ENCODE data around the gene CLDND2. TPM values are rescaled to one million over a fixed set of nuclear protein-coding genes. Genes with fewer than 3 reads are reported as not detected.

Gene CLDND2
- total RNA-seq, 4 donors from 2014 or later: not detected

GRCh38 chr19:51354103-51354741 is 14.6 kb downstream of the CLDND2 start:
- intact Hi-C loops (cut with DNase I): no loop called here
- no peak overlapping the region for H3K27ac ChIP-seq

GRCh38 chr19:51352783-51353360 is 15.9 kb downstream of the CLDND2 start:
- 96 to 97% methylated on average over 9 to 16 of the region's 16 CpGs for WGBS, 2 donors
- Histone ChIP-seq H3K9me3 (no peaks in the 10 kb centered on the region), H3K4me1 (no peaks in the 10 kb centered on the region), H3K4me3 (replicated peaks in 1 of 3) (no peak overlapping the region), H3K36me3 (peaks cover 20 to 24% of the 10 kb centered on the region in 2 donors), H3K27me3 (no peaks in the 10 kb centered on the region), H3K27ac (no peak overlapping the region)
- intact Hi-C loops (cut with DNase I): no loop called here
- DNase-seq: no peak
- TF ChIP-seq CTCF (IDR thresholded peaks at IDR 0.05): no peak
- TF ChIP-seq POLR2A (IDR thresholded peaks at IDR 0.05): no peak

More at GRCh38 chr19:51354103-51354741, 14.6 kb downstream of the CLDND2 start:
- WGBS, 2 donors: 52 to 59% methylated on average over 9 to 10 of the region's 12 CpGs
- H3K4me3 ChIP-seq (replicated peaks in 1 of 3): no peak overlapping the region
- H3K4me1 ChIP-seq: no peaks in the 10 kb centered on the region
- peaks cover 19 to 20% of the 10 kb centered on the region in 2 donors for H3K36me3 ChIP-seq
- DNase-seq: no peak
- TF ChIP-seq CTCF (IDR thresholded peaks at IDR 0.05) (no peak), POLR2A (IDR thresholded peaks at IDR 0.05) (no peak)
- H3K9me3 ChIP-seq: no peaks in the 10 kb centered on the region
- no peaks in the 10 kb centered on the region for H3K27me3 ChIP-seq

- H3K27me3 ChIP-seq: no peaks in the 10 kb centered on the region
- intact Hi-C loops (cut with DNase I): no loop called here
- no peak overlapping the region for H3K27ac ChIP-seq
- TF ChIP-seq CTCF (IDR thresholded peaks at IDR 0.05) (no peak), POLR2A (IDR thresholded peaks at IDR 0.05) (no peak)
- 95 to 96% methylated on average over 10 to 11 of the region's 11 CpGs for WGBS, 2 donors
- peaks cover 28 to 34% of the 10 kb centered on the region in 2 donors for H3K36me3 ChIP-seq
- no peaks in the 10 kb centered on the region for H3K4me1 ChIP-seq
- H3K4me3 ChIP-seq (replicated peaks in 1 of 3): no peak overlapping the region
- no peaks in the 10 kb centered on the region for H3K9me3 ChIP-seq
- no peak for DNase-seq
These were observed 17.4 kb downstream of the CLDND2 start for GRCh38 chr19:51351266-51351990.

DNA sequence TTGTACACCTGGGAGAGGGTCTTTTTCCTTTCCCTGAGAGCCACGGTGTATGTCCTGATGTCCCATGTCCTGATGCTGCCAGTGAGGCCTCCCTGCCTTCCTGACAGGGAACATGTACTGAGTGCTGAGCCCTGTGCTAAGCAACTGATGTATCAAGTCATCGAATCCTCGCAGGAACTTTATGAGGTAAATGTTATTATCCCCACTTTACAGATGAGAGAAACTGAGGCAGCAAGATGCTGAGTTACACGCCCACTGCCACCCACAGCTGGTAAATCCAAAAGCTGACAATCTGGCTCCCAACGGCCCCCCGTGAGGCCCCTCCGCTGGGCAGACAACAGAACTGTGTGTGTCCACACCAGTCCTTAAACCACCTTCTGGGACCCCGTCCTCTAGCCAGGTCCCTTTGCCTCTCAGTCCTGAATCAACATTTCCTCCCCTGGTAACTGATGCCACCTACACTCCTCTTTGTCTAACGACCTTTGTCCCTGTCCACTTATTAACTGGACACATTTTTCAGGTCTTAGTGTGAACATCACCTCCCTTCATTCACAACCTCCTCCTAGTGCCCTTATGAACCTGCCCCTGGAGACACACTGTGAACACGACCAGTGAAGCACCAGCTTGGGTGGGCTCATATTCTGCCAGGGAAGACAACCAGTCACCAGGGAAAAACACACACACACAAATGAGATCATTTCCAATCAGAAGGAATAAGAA is 21.4 kb downstream of the CLDND2 start:
- no peak for TF ChIP-seq POLR2A (IDR thresholded peaks at IDR 0.05)
- no peak for TF ChIP-seq CTCF (IDR thresholded peaks at IDR 0.05)
- no peak overlapping the region for H3K4me3 ChIP-seq (replicated peaks in 1 of 3)
- H3K27ac ChIP-seq: no peak overlapping the region
- H3K36me3 ChIP-seq: peaks cover 25 to 42% of the 10 kb centered on the region in 2 donors
- no peaks in the 10 kb centered on the region for H3K27me3 ChIP-seq
- no peaks in the 10 kb centered on the region for H3K9me3 ChIP-seq
- DNase-seq: no peak
- WGBS, 2 donors: 86 to 89% methylated on average over 10 of the region's 10 CpGs
- no peaks in the 10 kb centered on the region for H3K4me1 ChIP-seq
- intact Hi-C loops (cut with DNase I): loop anchor here (10.0 kb wide), 1 partner anchor 47 kb away; the partner anchor contains the start of gene C19orf84
